Measurements from ENCODE around the gene LDLRAP1.

The LDLRAP1 gene

DNA sequence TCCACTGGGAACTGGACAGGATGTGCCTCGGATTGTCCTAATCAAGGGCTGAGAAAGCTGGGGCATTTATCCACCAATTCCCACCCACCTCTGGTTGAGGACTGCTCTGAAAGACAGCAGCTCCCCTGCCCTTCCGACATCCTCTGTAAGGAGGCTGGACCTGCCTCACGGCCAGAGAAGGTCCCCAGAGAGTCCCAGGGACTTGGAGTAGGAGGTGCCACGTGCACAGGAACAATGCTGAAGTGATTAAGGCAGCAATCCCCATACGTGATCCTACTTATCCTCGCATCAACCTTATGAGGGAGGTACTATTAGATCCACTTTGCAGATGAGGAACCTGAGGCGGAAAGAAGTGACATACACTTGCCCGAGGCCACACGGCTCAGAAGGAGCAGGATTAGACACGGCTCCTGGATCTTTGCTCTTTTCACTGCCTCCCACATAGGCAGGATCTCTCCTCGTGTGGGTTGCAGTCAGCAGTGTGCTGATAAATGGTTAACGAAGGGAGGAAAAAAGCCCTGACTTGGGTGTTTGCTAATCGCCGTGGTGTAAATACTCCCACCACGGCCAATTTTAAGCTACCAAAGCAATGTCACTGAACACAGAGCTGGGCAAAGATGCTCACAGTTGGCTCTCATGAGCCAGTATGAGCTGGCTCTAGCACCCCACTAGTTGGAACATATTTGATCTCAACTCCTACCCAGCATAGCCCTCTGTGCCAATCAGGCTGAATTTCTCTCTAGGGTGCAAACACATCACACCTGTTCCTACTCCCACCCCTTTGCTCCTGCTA is 18.6 kb upstream of the LDLRAP1 start:
- DNase-seq (ENCODE audit: low spot score), result no peak

DNA sequence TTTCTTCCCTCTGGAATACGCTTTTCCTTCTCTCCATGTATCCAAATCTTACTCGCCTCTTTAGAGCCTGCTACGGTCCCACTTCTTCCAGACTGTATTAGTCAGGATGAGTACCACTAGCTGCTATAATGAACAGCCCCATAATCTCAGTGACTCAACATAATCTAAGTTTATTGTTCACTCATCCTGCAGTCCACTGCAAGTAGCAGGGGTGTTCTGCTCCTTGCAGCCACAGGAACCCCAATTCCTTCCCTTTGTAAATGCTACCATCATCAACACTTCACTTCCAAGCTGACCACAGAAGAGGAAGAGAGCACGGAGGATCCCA is 18.1 kb upstream of the LDLRAP1 start:
- no peak for DNase-seq (ENCODE audit: low spot score)

DNA sequence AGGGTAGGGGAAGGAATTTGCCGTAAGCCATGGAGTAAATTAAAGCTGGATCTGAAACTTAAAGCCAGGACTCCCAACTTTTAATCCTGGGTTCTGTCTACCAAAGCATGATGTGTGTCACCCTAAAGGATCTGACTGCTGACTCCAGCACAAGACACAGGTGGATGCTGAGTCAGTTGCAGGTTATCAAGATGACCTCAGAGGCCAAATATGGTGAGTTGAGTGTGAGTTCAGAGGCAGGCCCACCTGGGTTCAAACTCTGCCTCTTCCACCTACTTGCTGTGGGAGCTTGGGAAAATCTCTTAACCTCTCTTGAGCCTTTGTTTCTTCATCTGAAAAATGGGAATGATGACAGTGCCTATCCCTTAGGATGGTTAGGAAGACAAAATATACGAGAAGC is 16.7 kb upstream of the LDLRAP1 start:
- DNase-seq (ENCODE audit: low spot score), result no peak

DNA sequence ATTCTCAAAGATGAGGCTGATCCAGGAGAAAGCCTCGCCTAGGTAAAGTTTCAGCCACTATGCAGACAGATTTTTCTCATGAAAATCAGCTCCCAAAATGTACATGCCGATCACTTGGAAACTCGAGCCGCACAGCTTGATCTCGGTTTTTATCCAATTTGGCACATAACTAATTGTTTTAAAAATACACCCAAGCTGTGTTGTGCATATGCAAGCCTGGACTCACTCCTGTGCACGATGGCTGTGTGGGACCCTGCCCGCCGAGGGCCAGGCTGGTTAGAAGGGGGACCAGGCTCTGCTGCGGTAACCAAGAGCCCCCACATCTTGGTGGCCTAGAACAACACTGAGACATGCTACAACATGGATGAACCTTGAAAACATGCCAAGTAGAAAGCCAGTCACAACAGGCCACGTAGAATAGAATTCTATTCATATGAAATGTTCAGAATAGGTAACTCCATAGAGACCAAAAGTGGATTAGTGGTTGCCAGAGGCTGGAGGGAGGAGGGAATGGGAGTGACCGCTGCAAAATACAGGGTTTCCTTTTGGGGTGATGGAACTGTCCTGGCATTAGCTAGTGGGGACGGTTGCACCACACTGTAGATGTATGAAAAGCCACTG is 16.1 kb upstream of the LDLRAP1 start:
- no peak for DNase-seq (ENCODE audit: low spot score)

DNA sequence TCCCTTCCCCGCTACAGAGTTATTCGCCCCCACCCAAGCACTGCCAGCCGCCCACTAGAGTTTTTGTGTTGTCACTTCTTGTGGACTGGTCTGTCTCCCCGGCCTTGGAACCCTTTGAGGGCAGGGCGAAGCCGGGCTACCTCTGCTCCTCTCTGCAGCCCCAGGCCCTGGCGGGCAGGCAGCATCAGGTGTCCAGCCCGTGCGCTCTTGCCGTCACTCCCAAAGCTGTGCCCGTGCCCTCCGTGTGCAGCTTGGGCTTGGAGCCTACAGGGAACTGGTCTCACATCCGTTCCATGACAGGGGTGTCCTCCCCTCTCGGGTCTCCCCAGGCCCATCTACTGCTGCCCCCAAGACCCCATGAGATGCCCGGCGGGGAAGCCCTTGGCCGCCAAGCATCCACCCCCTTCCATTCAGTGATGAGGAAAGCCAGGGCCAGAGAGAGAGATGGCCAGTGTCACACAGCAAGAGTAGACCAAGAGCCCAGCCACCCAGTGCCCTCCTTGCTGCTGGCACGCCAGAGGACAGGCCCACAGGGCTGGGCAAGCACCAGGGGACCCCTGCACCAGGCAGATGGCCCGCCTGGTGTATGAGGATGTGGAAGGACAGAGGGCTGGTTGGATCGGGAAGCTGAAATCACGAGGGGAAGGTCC is 15.3 kb upstream of the LDLRAP1 start:
- DNase-seq (ENCODE audit: low spot score), result no peak

DNA sequence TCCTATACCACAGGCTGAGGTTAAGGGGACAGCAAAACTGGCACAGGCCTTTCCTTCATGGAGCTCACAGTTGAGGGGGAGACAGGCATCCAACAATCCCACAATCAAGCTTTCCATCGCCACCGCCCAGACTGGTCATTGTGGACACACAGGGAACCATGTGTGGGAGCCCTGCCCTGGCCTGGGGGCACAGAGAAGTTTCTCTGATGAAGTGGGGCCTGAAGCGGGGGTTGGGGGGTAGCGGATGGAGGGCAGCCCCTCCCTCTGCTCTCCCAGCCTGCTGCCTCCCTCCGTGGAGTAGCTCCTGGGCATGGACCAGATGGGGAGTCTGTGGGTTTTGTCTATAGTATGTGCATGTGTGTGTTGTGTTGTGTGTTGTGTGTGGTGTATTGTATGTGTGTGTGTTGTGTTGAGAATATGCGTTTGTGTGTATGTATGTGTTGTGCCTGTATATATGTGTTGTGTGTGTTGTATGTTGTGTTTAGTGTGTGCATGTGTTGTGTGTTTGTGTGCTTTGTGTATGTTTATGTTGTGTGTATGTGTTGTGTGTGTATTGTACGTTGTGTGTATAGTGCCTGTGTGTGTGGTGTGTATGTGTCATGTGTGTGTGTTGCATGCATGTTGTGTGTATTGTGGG is 14.4 kb upstream of the LDLRAP1 start:
- no peak for DNase-seq (ENCODE audit: low spot score)

DNA sequence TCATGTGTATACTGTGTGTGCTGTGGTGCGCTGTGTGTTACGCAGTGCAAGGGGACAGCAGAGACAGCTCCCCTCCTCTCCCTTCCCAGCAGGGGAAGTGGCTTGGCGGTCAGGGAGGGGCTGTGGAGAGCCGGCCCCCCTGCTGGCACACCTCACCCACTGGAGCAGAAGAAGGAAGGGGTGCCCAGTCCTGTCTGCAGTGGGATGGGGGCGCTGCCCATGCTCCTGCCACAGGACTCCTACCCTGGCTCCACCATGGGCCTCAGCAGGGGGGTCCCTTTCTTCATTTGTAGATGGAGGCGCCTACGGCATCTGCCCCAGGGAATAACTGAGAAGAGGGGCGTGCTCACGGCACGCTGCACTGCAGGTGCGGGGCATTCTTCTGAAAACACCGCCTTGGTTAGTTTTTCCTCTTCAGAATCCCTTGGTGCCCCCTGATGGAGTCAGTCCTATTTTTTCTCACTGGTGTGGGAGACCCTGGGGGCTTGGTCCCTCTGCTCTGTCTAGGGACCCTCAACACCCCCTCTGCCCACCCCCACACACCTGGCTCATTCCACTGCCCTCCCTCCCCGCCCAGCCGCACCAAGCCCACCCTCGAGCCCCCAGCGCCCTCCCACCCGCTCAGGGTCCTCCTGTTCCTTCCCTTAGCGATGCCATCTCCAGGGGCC is 13.8 kb upstream of the LDLRAP1 start:
- no peak for DNase-seq (ENCODE audit: low spot score)

DNA sequence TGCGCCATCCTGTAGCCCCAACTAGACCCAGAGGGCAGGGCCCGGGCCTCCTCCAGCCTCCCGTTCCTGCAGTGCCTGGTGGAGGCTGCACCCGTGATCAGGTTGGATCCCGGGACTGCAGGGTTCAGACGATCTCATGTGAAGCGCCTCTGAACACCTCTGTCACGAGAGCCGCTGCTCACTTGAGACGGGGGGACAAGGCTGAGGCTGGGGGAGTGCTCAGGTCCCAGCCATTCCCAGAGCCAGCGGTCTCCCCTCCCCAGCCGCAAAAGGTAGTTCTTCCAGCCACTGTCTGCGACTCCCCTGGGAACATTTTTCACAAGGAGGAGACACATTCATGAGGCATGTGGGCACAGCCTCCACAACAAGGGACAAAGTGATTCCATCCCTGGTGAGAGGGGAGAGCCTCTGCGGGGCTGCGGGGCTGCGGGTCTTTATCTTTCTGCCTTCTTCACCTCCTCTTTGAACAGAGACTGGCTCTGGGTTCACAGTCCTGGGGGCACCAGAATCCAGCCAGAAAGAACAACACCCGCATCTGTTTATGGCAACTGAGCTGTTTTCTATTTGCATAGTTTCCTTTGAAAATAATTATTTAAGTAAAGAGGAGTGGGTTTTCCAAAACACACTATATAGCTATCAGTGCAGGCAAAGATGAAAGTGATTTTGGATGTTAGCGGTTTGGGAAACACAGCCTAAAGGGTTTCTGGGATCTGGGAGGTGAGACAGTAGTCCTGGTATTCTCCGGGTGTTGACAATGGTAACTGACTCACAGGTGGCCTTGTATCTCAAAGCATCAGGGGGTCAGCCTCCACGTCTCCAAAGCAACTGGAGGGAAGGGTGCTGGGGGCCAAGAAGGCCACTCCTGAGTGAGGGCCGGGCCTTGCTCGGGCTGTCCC is 13.0 kb upstream of the LDLRAP1 start:
- DNase-seq (ENCODE audit: low spot score), result no peak

DNA sequence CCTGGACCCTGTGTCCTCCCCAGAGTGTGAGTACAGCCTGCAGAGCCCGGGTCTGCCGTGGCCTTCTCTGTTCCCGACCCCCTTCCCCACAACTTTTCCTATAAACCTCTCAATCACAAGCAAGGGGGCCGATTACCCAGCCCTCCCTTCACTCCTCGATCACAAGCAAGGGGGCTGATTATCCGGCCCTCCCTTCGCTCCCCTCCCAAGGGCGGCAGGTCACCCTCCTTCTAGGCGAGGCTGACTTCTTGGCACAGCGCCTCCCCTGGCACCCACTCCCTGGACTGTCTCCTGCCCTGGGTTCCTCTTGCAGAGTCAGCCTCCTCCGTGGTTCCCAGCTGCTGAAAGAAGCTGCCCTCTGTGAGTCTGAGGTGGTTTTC is 12.3 kb upstream of the LDLRAP1 start:
- DNase-seq (ENCODE audit: low spot score), result no peak

DNA sequence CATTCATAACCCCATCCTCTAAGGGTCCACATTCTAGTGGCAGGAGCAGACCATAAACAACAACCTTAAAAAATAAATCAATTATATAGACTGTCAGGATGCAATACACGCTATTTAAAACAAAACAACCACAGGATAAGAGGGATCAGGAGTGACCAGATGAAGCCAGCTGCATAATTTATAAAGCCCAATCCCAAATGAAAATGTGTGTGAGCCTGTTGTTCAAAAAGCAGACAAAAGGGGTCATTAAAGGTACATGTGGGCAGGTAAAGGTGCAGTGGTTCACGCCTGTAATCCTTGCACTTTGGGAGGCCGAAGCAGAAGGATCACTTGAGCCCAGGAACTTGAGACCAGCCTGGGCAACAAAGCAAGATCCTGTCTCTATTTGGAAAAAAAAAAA is 10.4 kb upstream of the LDLRAP1 start:
- DNase-seq (ENCODE audit: low spot score), result no peak

DNA sequence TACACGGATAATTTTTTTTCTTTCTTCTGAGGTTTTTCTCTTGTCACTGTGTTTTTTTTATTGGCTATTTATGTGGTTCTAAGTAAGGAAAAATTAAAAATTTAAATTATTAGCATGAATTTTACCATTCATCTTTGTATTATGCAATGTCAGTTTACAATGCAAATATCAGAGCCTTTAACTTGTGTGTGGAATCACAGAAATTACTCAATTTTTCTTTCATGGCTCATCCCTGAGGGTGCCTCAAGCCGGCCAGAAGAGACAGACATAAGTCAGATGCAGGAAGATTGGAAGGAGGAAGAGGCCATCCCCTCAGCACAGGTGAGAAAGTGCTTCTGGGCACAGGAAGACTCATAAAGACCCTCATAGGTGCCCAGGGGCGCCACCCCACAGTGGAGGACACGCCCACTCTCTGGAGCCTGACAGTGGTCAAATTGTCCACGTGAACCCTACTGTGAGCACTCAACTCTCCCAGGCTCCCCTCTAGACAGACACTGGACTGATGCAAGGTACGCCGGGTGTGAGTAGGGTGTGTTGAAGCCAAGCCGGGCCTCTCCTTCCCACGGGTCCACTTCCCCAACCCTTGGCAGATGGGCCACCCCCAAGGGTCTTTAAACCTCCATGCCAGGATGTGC is 9.5 kb upstream of the LDLRAP1 start:
- no peak for DNase-seq (ENCODE audit: low spot score)

DNA sequence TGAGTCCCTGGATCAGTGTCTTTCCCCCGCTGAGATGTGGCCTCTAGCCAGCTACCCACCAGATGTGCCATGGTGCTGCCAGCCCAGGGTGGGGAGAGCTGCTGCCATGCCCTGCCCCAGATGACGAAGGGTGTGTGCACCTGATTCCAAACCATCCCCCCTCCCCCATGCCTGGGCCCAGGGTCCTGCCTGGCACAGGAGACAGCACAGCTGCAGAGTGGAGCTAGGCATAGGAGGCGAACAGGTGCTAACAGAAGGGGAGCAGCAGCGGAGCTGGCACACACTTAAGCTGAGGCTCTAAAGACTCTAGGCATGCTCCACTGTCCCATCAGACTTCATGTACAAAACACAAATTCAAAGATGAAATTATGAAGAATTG is 9.0 kb upstream of the LDLRAP1 start:
- no peak for DNase-seq (ENCODE audit: low spot score)

DNA sequence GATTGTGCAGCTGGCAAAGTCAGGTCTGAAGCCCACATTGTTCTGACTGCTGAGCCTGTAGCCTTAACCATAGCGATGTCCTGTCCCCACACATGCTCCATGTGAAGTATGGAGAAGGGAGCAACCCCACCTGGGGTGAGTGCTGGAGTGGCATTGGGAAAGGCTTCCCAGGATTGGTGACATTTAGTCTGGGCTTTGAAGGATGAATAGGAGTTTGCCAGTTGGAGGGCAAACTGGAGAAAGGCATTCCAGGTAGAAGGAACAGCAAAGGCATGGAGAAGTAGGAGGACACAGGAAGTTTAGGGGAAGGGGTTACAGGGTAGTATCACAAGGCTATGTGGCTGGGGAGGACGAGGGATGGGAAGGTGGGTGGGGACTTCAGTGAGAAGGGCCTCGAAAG is 7.3 kb upstream of the LDLRAP1 start:
- DNase-seq (ENCODE audit: low spot score), result no peak

DNA sequence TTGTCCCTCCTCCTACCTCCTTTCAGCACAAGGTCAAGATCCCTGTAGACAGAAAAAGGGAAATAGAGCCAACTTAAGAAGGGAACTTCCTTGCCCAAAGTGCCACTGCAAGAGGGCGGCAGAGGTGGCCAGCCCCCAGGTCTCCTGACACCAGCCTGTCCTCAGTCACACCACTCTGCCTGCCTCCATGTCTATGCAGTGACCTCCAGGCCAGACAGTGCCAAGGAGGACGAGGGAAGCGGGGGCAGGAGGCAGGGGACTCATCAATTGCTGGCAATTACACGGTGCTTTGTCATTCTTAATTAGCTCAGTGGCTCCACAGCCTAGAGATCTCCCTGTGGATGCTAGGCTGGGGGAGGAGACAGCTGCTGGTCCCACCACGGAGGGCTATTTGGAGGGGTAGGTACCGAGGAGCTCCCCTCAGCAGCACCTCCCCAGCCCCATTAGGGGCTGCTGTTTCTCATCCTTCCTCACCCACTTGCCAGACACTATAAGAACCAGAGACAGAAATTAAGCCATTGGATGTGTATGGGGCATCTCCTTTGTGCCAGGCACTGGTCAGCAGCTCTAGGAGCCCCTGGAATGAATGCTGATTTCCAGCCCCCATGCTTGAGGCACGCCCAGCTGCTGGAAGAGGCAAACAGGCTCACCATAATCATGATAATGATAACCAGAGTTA is 6.1 kb upstream of the LDLRAP1 start:
- DNase-seq (ENCODE audit: low spot score), result no peak

DNA sequence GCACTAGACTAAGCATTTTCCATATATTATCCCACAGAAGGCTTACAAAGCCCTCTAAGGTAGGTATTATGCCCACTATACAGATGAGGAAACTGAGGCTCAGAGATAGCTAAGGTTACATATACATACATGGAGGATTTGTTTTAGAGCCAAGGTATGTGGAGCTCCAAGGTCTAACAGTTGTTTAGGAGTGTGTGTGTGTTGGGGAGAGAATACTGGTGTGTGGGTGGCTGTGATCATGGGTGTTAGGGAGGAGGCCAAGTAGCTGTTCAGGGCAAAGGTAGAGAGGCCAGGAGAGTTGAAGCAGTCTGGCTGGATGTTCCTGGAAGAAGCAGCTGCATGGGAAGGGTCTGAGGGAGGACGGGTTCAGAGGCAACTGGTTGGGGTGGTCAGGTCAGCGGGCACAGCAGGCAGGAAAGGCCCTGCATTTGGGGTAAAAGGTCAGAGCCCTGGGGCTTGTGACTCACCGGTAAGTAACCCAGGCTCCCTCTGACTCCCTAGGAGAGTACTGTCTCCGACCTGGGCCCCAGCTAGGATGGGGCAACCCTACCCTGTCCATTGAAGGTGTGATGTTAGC is 5.1 kb upstream of the LDLRAP1 start:
- DNase-seq (ENCODE audit: low spot score), result no peak

DNA sequence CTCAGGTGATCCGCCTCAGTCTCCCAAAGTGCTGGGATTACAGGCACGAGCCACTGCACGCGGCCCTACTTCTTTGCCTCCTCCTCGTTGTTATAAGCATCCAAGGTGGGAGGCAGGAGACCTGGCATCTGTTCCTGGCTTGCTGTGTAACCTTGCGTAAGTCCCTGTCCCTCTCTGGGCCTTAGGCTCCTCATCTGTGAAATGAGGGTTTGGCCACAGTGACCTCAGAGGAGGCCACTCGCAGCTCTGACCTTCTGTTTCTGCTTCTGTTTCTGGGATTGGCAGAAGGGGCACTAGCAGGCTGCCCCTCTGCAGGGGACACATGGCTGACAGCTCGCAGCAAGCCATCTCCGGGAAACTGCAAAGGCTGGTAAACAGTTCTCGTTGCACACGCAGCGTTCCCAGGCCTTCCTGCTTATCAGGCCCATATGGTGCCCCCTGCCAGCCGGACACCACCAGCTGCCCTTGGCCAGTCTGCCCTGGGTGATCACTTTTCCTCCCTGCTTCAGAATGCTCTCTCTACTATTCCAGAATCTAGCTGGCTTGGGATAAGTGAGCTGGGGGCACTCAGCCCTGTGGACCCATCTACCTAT is 2.6 kb upstream of the LDLRAP1 start:
- DNase-seq (ENCODE audit: low spot score), result no peak

DNA sequence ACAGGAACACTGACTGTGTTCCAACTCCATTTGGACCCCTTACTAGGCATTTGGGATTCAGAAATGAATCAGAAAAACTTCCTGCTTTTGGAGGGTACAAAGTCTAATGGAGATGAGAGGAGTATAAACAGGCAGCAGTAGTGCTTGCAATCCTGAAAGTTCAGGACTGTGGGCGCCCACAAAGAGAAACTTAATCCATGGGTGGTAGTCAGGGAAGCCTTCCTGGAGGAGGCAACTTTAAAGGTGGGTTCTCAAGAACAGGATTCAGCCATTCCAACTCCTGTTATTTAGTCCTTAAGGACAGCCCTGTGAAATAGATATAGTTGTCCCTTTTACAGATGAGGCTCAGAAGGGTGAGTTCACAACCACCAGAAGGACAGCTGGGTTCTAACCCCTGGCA is 2.0 kb upstream of the LDLRAP1 start:
- no peak for DNase-seq (ENCODE audit: low spot score)

DNA sequence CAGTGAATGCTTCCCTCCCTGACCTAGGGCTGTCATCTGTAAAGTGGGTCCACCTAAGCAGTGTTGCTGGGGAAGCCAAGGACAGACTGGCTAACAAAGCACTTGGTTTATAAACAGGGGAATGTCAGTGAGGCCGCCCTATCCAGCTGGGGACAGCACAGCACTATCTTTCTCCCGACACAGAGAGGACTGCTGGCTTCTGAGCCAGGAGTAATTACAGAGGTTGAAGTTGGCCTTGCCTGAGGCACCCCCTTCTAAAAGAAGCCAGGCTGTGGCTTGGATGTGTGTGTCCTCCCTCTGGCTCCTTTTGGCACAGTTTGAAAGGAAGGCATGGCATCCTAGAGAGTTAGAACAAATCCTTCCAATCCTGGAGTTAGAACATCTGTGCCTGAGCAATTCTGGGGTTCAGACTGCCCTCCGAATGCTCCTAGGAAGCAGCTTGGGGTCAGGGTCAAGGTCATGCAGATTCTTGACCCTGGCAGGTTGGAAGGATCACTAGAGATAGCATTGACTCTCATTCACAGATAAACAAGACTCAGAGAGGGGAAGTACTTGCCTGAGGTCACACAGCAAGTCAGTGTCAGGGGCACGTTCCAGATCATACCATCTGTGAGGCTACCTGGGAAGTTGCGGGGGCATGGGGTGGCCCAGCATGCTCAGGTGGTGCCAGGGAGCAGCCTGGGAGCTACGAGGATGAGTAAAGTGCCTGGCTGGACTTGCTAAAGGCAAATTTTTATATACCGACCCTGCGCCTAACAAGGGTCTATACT is 1.3 kb upstream of the LDLRAP1 start:
- DNase-seq (ENCODE audit: low spot score), result no peak

DNA sequence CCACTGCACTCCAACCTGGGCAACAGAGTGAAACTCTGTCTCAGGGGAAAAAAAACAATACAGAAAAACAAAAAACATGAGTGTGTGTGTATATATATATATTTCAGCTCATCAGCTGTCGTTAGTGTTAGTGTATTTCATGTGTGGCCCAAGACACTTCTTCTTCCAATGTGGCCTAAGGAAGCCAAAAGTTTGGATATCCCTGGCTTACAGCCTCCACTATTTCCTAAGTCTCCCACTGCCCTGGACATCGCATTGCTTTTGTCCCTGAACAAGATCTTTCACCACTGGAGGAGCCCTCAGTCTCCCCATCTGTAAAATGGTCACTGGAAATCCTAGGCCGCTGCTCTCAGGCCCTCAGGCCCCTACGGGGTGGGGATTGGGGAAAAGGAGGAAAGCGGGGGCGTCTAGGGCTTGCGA is 391 bp upstream of the LDLRAP1 start:
- no peak for DNase-seq (ENCODE audit: low spot score)
